Measurements from ENCODE around the gene LRRC37A3. TPM values are rescaled to one million over a fixed set of nuclear protein-coding genes. Genes with fewer than 3 reads are reported as not detected.

The LRRC37A3 gene
- total RNA-seq, 4 donors from 2014 or later = 5.2 to 23.1 (median 9.8) TPM

- no peak overlapping the region for H3K27ac ChIP-seq
- H3K4me1 ChIP-seq = no peaks in the 10 kb centered on the region
- TF ChIP-seq CTCF (IDR thresholded peaks at IDR 0.05) = no peak
- TF ChIP-seq POLR2A (IDR thresholded peaks at IDR 0.05) = no peak
- no peak for DNase-seq
- H3K9me3 ChIP-seq = no peaks in the 10 kb centered on the region
- H3K27me3 ChIP-seq = no peaks in the 10 kb centered on the region
- H3K4me3 ChIP-seq = no peak overlapping the region
- no peaks in the 10 kb centered on the region for H3K36me3 ChIP-seq
These were observed 32.6 kb upstream of the LRRC37A3 start for GRCh38 chr17:64951877-64952276.

- DNase-seq = no peak
- Histone ChIP-seq H3K4me1 (no peaks in the 10 kb centered on the region), H3K36me3 (no peaks in the 10 kb centered on the region), H3K27ac (no peak overlapping the region), H3K4me3 (no peak overlapping the region), H3K9me3 (no peaks in the 10 kb centered on the region), H3K27me3 (no peaks in the 10 kb centered on the region)
- TF ChIP-seq CTCF (IDR thresholded peaks at IDR 0.05) = no peak
- TF ChIP-seq POLR2A (IDR thresholded peaks at IDR 0.05) = no peak
These were observed 31.6 kb upstream of the LRRC37A3 start for GRCh38 chr17:64950871-64951270.

- Histone ChIP-seq H3K4me1 (no peaks in the 10 kb centered on the region), H3K27me3 (no peaks in the 10 kb centered on the region)
- TF ChIP-seq POLR2A (IDR thresholded peaks at IDR 0.05) (no peak), CTCF (IDR thresholded peaks at IDR 0.05) (no peak)
These were observed 27.9 kb upstream of the LRRC37A3 start for GRCh38 chr17:64947152-64947551.

GRCh38 chr17:64941761-64942160 lies 22.5 kb upstream of the LRRC37A3 start:
- Histone ChIP-seq H3K4me1 (peaks cover 0 to 4% (median 0%) of the 10 kb centered on the region in 4 donors), H3K27ac (no peak overlapping the region), H3K4me3 (no peak overlapping the region), H3K27me3 (no peaks in the 10 kb centered on the region), H3K36me3 (no peaks in the 10 kb centered on the region), H3K9me3 (no peaks in the 10 kb centered on the region)
- TF ChIP-seq CTCF (IDR thresholded peaks at IDR 0.05) (no peak), POLR2A (IDR thresholded peaks at IDR 0.05) (no peak)
- no peak for DNase-seq

More at GRCh38 chr17:64947152-64947551, 27.9 kb upstream of the LRRC37A3 start:
- DNase-seq = no peak
- H3K36me3 ChIP-seq = no peaks in the 10 kb centered on the region
- H3K4me3 ChIP-seq = no peak overlapping the region
- H3K27ac ChIP-seq = no peak overlapping the region
- no peaks in the 10 kb centered on the region for H3K9me3 ChIP-seq

- TF ChIP-seq POLR2A (IDR thresholded peaks at IDR 0.05) (no peak), CTCF (IDR thresholded peaks at IDR 0.05) (no peak)
- Histone ChIP-seq H3K4me3 (no peak overlapping the region), H3K9me3 (no peaks in the 10 kb centered on the region), H3K27me3 (no peaks in the 10 kb centered on the region), H3K27ac (no peak overlapping the region), H3K4me1 (peaks cover 0 to 4% (median 0%) of the 10 kb centered on the region in 4 donors), H3K36me3 (no peaks in the 10 kb centered on the region)
- no peak for DNase-seq
These were observed 21.8 kb upstream of the LRRC37A3 start for GRCh38 chr17:64941045-64941444.

GRCh38 chr17:64940055-64940454 lies 20.8 kb upstream of the LRRC37A3 start:
- Histone ChIP-seq H3K4me3 (no peak overlapping the region), H3K36me3 (no peaks in the 10 kb centered on the region), H3K27ac (no peak overlapping the region), H3K9me3 (no peaks in the 10 kb centered on the region), H3K4me1 (peaks cover 0 to 4% (median 0%) of the 10 kb centered on the region in 4 donors), H3K27me3 (no peaks in the 10 kb centered on the region)
- no peak for TF ChIP-seq POLR2A (IDR thresholded peaks at IDR 0.05)
- TF ChIP-seq CTCF (IDR thresholded peaks at IDR 0.05) = no peak
- DNase-seq = no peak
